Anterior cingulate cortex (tissue), 58 donors: ENCODE data around the gene TMEM221.
A peak's percentile ranks its signal among the peaks of the same experiment; 100 is the strongest.

ENCODE experiments used
- DNase-seq, 58 donors: peaks; one replicate each; lab custom pipeline; 2025; lab: John Stamatoyannopoulos, UW

TMEM221 gene

GRCh38 chr19:17475011-17475540 lies 26.6 kb upstream of the TMEM221 start:
- DNase-seq, result peak in 1 of 58 donors; percentile 14

- DNase-seq, result no peak
These were observed 24.6 kb upstream of the TMEM221 start for GRCh38 chr19:17473041-17473440.

GRCh38 chr19:17471410-17472125 lies 23.1 kb upstream of the TMEM221 start:
- no peak for DNase-seq

- peak; percentile 89 to 100 (median 99) for DNase-seq
These were observed 21.8 kb upstream of the TMEM221 start, which contains the start of gene SLC27A1 for GRCh38 chr19:17470068-17470841. Gene SLC27A1, plus strand, starts transcription at chr19:17470524. Its CDS starts 17 bp downstream, at chr19:17470541.

GRCh38 chr19:17469481-17470067 lies 21.1 kb upstream of the TMEM221 start:
- peak in 51 of 58 donors; percentile 52 to 99 (median 94) for DNase-seq

- peak in 4 of 58 donors; percentile 47 to 72 (median 62) for DNase-seq
These were observed 20.6 kb upstream of the TMEM221 start for GRCh38 chr19:17469092-17469480.

GRCh38 chr19:17468302-17469091 lies 20.0 kb upstream of the TMEM221 start:
- peak in 53 of 58 donors; percentile 23 to 83 (median 56) for DNase-seq

- DNase-seq, result no peak
These were observed 19.2 kb upstream of the TMEM221 start for GRCh38 chr19:17467471-17468301.

GRCh38 chr19:17466487-17466850 lies 18.0 kb upstream of the TMEM221 start:
- no peak for DNase-seq

- DNase-seq, result no peak
These were observed 12.1 kb upstream of the TMEM221 start, which contains the start of gene NXNL1 for GRCh38 chr19:17460372-17461230. Gene NXNL1, minus strand, starts transcription at chr19:17460926. Its CDS starts 57 bp downstream, at chr19:17460869.

- no peak for DNase-seq
These were observed 10.5 kb upstream of the TMEM221 start for GRCh38 chr19:17458970-17459369.

GRCh38 chr19:17457616-17458015 lies 9.1 kb upstream of the TMEM221 start:
- DNase-seq, result no peak

GRCh38 chr19:17456127-17456526 lies 7.7 kb upstream of the TMEM221 start:
- no peak for DNase-seq

- no peak for DNase-seq
These were observed 7.0 kb upstream of the TMEM221 start for GRCh38 chr19:17455308-17456123.

GRCh38 chr19:17454576-17455071 lies 6.2 kb upstream of the TMEM221 start:
- DNase-seq, result no peak

- no peak for DNase-seq
These were observed 3.4 kb upstream of the TMEM221 start for GRCh38 chr19:17451820-17452219.
